Measurements from ENCODE around the gene BHMT2. TPM values are rescaled to one million over a fixed set of nuclear protein-coding genes. Genes with fewer than 3 reads are reported as not detected.

The BHMT2 gene, protein sequence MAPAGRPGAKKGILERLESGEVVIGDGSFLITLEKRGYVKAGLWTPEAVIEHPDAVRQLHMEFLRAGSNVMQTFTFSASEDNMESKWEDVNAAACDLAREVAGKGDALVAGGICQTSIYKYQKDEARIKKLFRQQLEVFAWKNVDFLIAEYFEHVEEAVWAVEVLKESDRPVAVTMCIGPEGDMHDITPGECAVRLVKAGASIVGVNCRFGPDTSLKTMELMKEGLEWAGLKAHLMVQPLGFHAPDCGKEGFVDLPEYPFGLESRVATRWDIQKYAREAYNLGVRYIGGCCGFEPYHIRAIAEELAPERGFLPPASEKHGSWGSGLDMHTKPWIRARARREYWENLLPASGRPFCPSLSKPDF
- 1.3 and 2.2 TPM in 2 replicates for total RNA-seq

DNA sequence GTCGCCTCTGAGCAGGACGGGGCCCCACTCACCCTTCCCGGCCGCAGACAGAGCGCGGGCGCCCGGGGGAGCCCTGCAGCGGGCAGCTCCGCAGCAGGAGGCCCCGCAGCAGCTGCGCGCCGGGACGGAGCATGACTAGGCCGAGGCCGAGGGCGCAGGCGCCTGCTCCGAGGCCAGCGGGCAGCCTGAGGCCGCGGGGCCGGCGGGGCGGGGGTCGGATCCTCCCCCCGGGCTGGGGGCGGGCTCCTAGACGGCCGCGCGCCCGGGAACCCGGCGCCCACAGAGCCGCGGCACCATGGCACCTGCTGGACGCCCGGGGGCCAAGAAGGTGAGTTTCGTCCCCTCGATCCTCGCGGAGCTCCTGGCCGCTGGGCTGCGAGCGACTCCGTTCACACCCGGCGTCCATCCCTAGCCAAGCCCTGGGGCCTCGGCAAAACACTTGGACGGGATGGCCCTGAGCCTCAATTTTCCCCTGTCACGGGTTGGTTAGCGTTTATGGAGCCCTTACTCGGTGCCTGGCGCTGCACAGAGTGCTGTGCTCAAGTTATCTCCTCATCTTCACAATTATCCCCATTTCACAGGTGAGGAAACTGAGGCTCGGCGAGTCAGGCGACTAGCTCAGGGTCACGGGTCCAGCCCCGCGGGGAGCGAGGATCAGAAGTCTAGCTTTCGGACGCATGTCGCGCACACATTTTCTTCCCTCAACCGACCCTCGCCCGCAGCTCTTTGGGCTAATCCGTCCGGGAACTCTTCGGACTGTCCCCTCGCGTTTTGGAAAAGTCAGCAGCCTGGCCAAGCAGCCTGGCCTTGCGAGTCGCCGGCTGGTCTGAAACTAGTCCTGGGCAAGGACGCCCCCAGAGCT, at the start of gene BHMT2, which contains the start of gene DMGDH:
Gene BHMT2 (plus strand): TSS at position 280 of the 862 bp plus-strand sequence. CDS start 16 bp downstream, at position 296.
Gene DMGDH (minus strand): TSS at position 187 of the 862 bp plus-strand sequence. CDS start 54 bp downstream, at position 133.

GRCh38 chr5:79111387-79111959, 41.9 kb downstream of the BHMT2 start, which contains the start of gene BHMT:
BHMT (plus strand) TSS chr5:79111809; CDS start chr5:79111886, 77 bp downstream.

Other genes with a start within 250 kb of the BHMT2 start
- gene ARSB, start 84.5 kb upstream of the BHMT2 start, total RNA-seq, result 16.6 and 16.8 TPM in 2 replicates
- gene DMGDH, start 93 bp upstream of the BHMT2 start, total RNA-seq, result 0.89 and 2.5 TPM in 2 replicates
- not detected in 2 replicates for gene BHMT, start 42.0 kb downstream of the BHMT2 start, total RNA-seq
- 2.4 and 2.5 TPM in 2 replicates for gene JMY, start 166.4 kb downstream of the BHMT2 start, total RNA-seq

All from bronchus fibroblast of lung (primary cell).